Measurements from ENCODE around the gene VAV3. TPM values are rescaled to one million over a fixed set of nuclear protein-coding genes. Genes with fewer than 3 reads are reported as not detected.

Gene VAV3
- total RNA-seq, 1 experiment from 2014 or later: 10.0 TPM

- ATAC-seq (no peak), DNase-seq (ENCODE audit: low spot score) (no peak)
- Mint-ChIP-seq H3K27ac (no peak overlapping the region), H3K36me3 (no peaks in the 10 kb centered on the region), H3K4me1 (peaks cover 26% of the 10 kb centered on the region), H3K27me3 (ENCODE audit: low read depth) (no peaks in the 10 kb centered on the region), H3K4me3 (no peak overlapping the region), H3K9me3 (no peaks in the 10 kb centered on the region)
- TF ChIP-seq HMGXB4 (CRISPR knock-in tag; IDR thresholded peaks at IDR 0.05) (no peak), ZNF232 (CRISPR knock-in tag; IDR thresholded peaks at IDR 0.05) (no peak), NR2C2 (CRISPR knock-in tag; IDR thresholded peaks at IDR 0.05) (no peak), ESRRA (CRISPR knock-in tag; IDR thresholded peaks at IDR 0.05; ENCODE audit: borderline replicate concordance) (no peak), ZNF219 (CRISPR knock-in tag; IDR thresholded peaks at IDR 0.05; ENCODE audit: borderline replicate concordance) (no peak), ZNF396 (CRISPR knock-in tag; IDR thresholded peaks at IDR 0.05; ENCODE audit: borderline replicate concordance) (no peak), NFYB (CRISPR knock-in tag; conservative IDR thresholded peaks at IDR 0.05; ENCODE audit: low read depth) (no peak), AFF4 (CRISPR knock-in tag; IDR thresholded peaks at IDR 0.05; ENCODE audit: borderline replicate concordance) (no peak), NFATC4 (CRISPR knock-in tag; IDR thresholded peaks at IDR 0.05) (no peak), PRDM15 (CRISPR knock-in tag; IDR thresholded peaks at IDR 0.05) (no peak), IRF2 (CRISPR knock-in tag; IDR thresholded peaks at IDR 0.05; ENCODE audit: borderline replicate concordance, low read depth) (no peak), SMAD3 (CRISPR knock-in tag; IDR thresholded peaks at IDR 0.05; ENCODE audit: borderline replicate concordance) (no peak), CDX4 (CRISPR knock-in tag; IDR thresholded peaks at IDR 0.05; ENCODE audit: borderline replicate concordance) (no peak)
- POLR2A ChIA-PET: no interaction called here
- CTCF ChIA-PET: interaction anchor here (0.9 to 1.4 kb wide), 2 partner anchors 15 to 176 kb away, joined by 3 to 4 read pairs; no protein-coding TSS in a partner anchor
Observed at GRCh38 chr1:107949467-107950253, 15.3 kb downstream of the VAV3 start.

GRCh38 chr1:107946794-107947193, 18.2 kb downstream of the VAV3 start:
- no peak overlapping the region for H3K27ac Mint-ChIP-seq
- H3K27me3 Mint-ChIP-seq (ENCODE audit: low read depth): no peaks in the 10 kb centered on the region
- ATAC-seq: no peak
- no peak for DNase-seq (ENCODE audit: low spot score)
- ChIA-PET POLR2A (no interaction called here), CTCF (no interaction called here)
- peaks cover 14% of the 10 kb centered on the region for H3K4me1 Mint-ChIP-seq
- no peaks in the 10 kb centered on the region; the same call in 1 of the 2 replicates for H3K9me3 Mint-ChIP-seq
- no peaks in the 10 kb centered on the region for H3K36me3 Mint-ChIP-seq
- no peak overlapping the region for H3K4me3 Mint-ChIP-seq
- TF ChIP-seq ZNF423 (CRISPR knock-in tag; IDR thresholded peaks at IDR 0.05) (no peak), SMAD4 (CRISPR knock-in tag; IDR thresholded peaks at IDR 0.05) (no peak), MLX (CRISPR knock-in tag; IDR thresholded peaks at IDR 0.05) (no peak), TCF7 (CRISPR knock-in tag; IDR thresholded peaks at IDR 0.05; ENCODE audit: low read depth) (no peak), E2F1 (CRISPR knock-in tag; IDR thresholded peaks at IDR 0.05) (no peak), USF2 (CRISPR knock-in tag; IDR thresholded peaks at IDR 0.05) (no peak), MYBL2 (CRISPR knock-in tag; IDR thresholded peaks at IDR 0.05) (no peak)

Measured in WTC11 (cell line).